ENCODE measurements around the gene XPNPEP2.

XPNPEP2 gene

DNA sequence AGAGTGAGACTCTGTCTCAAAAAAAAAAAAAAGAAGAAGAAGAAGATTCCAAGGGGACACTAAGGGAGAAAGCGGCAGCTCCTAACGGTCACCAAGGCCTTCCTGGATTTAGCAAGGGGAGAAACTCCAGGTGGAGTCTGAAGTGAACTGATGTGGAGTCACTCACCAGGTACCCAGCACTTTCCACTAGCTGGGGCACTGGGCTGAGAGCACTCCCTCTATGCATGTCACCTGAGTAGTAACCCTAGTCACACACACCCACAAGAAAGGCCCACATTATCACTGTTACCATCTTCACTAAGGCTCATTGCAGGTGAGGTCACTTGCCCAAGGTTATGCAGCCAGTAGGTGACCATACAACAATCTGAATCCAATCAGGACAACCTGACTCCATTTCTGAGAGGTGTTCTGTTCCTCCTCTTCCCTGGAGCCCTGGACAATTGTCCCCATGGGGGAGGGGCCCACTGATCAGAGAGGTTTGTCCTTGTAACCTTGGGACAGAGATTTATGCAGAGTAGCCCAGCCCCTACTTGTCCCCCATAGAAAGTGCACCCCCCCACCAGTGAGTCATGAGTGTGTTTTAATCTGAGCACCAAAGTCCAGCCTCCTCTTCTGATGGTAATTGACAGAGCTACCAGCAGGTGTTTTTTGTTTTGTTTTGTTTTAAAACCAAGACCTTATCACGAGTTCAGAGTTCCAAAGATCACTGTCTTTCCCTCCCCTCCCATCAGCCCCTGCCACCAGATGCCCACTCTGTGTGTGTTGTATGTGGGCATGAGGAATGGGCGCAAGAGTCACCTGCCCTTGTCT is 35.1 kb downstream of the XPNPEP2 start:
- no peaks in the 10 kb centered on the region for H3K27me3 Mint-ChIP-seq (ENCODE audit: low read depth)
- H3K36me3 Mint-ChIP-seq (ENCODE audit: low read depth) = no peaks in the 10 kb centered on the region
- no peak overlapping the region for H3K27ac Mint-ChIP-seq

GRCh38 chrX:129777218-129778030 is 38.6 kb downstream of the XPNPEP2 start:
- TF ChIP-seq CTCF (IDR thresholded peaks at IDR 0.05; ENCODE audit: unreplicated experiment in 3 of 3) = no peak

More for the DNA sequence above, 35.1 kb downstream of the XPNPEP2 start:
- no peak for TF ChIP-seq CTCF (IDR thresholded peaks at IDR 0.05; ENCODE audit: unreplicated experiment in 3 of 3)
- Mint-ChIP-seq H3K4me3 (no peak overlapping the region), H3K4me1 (no peaks in the 10 kb centered on the region), H3K9me3 (no peaks in the 10 kb centered on the region)

GRCh38 chrX:129779086-129779672 is 40.4 kb downstream of the XPNPEP2 start:
- Mint-ChIP-seq H3K36me3 (ENCODE audit: low read depth) (no peaks in the 10 kb centered on the region), H3K9me3 (peaks cover 8% of the 10 kb centered on the region), H3K4me1 (peaks cover 3% of the 10 kb centered on the region), H3K27ac (no peak overlapping the region), H3K27me3 (ENCODE audit: low read depth) (peaks cover 4% of the 10 kb centered on the region), H3K4me3 (no peak overlapping the region)
- TF ChIP-seq CTCF (IDR thresholded peaks at IDR 0.05; ENCODE audit: unreplicated experiment in 3 of 3) = no peak

More at GRCh38 chrX:129777218-129778030, 38.6 kb downstream of the XPNPEP2 start:
- H3K4me3 Mint-ChIP-seq = no peak overlapping the region
- H3K27ac Mint-ChIP-seq = no peak overlapping the region
- peaks cover 6% of the 10 kb centered on the region for H3K9me3 Mint-ChIP-seq
- no peaks in the 10 kb centered on the region for H3K36me3 Mint-ChIP-seq (ENCODE audit: low read depth)
- H3K27me3 Mint-ChIP-seq (ENCODE audit: low read depth) = no peaks in the 10 kb centered on the region
- H3K4me1 Mint-ChIP-seq = peaks cover 3% of the 10 kb centered on the region

DNA sequence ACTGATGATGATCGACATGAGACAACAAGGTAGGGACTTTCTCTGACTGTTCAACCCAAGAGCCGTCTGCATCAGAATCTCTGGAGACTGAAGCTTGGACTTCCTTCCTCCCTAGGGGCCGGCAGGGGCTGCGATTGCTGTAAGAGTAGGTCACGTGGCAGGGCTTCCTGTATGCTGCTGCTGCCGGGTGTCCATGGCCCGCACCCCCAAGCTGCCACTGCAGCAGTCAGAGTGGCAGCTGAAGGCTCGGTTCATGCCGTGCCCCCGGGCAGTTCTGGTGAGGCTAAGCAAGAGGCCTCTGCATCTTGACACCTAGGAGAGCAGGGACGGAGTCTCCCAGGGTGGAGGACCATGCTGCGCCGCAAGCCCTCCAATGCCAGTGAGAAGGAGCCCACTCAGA is 41.0 kb downstream of the XPNPEP2 start, which contains the start of gene SASH3:
Gene SASH3 (plus strand): TSS at position 203 of the 400 bp plus-strand sequence. CDS start 149 bp downstream, at position 352.
- peaks cover 8% of the 10 kb centered on the region for H3K9me3 Mint-ChIP-seq
- H3K4me3 Mint-ChIP-seq = no peak within 1 kb of the TSS
- TF ChIP-seq CTCF (IDR thresholded peaks at IDR 0.05; ENCODE audit: unreplicated experiment in 3 of 3) = no peak
- H3K36me3 Mint-ChIP-seq (ENCODE audit: low read depth) = no peaks in the 10 kb centered on the region
- peaks cover 3% of the 10 kb centered on the region for H3K4me1 Mint-ChIP-seq
- peaks cover 7% of the 10 kb centered on the region for H3K27me3 Mint-ChIP-seq (ENCODE audit: low read depth)
- peak within 1 kb of the TSS in 1 of 3 experiments; percentile 56 for H3K27ac Mint-ChIP-seq

- Mint-ChIP-seq H3K4me3 (no peak overlapping the region), H3K4me1 (peaks cover 8% of the 10 kb centered on the region), H3K36me3 (ENCODE audit: low read depth) (no peaks in the 10 kb centered on the region), H3K27me3 (ENCODE audit: low read depth) (peaks cover 7% of the 10 kb centered on the region), H3K9me3 (peaks cover 8% of the 10 kb centered on the region), H3K27ac (peak overlapping the region in 1 of 3 experiments; percentile 56)
- no peak for TF ChIP-seq CTCF (IDR thresholded peaks at IDR 0.05; ENCODE audit: unreplicated experiment in 3 of 3)
These were observed 41.8 kb downstream of the XPNPEP2 start for GRCh38 chrX:129780441-129781105.
